ENCODE data around the gene KAZN. TPM values are rescaled to one million over a fixed set of nuclear protein-coding genes. Genes with fewer than 3 reads are reported as not detected.

The KAZN gene
- polyA plus RNA-seq, 1 of the 3 experiments (the other 2 are of a cell fraction), result 6.8 TPM

DNA sequence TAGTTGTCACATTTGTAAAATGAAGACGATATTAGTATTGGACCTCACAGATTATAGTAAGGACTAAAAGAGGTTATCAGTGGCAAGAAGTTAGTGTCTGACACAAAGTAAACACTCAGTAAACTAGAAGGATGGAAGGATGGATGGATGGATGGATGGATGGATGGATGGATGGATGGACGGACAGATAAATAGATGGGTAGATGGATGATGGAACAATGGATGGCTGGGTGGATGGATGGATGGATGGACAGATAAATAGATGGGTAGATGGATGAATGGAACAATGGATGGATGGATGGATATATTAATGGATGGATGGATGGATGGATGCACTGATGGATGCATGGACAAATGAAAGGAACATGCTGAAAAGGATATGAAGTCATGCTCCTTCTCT is 22.3 kb upstream of the KAZN start:
- H3K27me3 ChIP-seq (ENCODE audit: insufficient read depth), result no peaks in the 10 kb centered on the region
- no peaks in the 10 kb centered on the region for H4K20me1 ChIP-seq (ENCODE audit: insufficient read depth)
- no peaks in the 10 kb centered on the region for H3F3A ChIP-seq (replicated peaks; ENCODE audit: insufficient read depth)
- H3K9me2 ChIP-seq, result no peaks in the 10 kb centered on the region
- no peak for DNase-seq
- H3K4me2 ChIP-seq, result no peak overlapping the region
- no peaks in the 10 kb centered on the region for H3K79me2 ChIP-seq (ENCODE audit: insufficient read depth)
- no peak overlapping the region for H3K27ac ChIP-seq (ENCODE audit: low read depth in 2 of 2, low read length in 1 of 2)
- no peaks in the 10 kb centered on the region for H3K9me3 ChIP-seq
- H3K4me3 ChIP-seq (ENCODE audit: low read depth in 2 of 2, low read length in 1 of 2), result no peak overlapping the region
- H3K4me1 ChIP-seq (ENCODE audit: control insufficient read depth in 1 of 2, insufficient read depth in 2 of 2, low read depth in 1 of 2, low read length in 1 of 2), result no peaks in the 10 kb centered on the region
- ChIA-PET CTCF (no interaction called here), POLR2A (no interaction called here)
- H2AFZ ChIP-seq (ENCODE audit: low read depth), result no peak overlapping the region
- H3K36me3 ChIP-seq (replicated peaks in 1 of 2; ENCODE audit: control insufficient read depth in 1 of 2, insufficient read depth in 2 of 2, low read length in 1 of 2), result no peaks in the 10 kb centered on the region
- H3K9ac ChIP-seq, result no peak overlapping the region
- 34% methylated on average over 2 of the region's 2 CpGs for WGBS (ENCODE audit: low lambda C conversion rate)
- TF ChIP-seq NRF1 (IDR thresholded peaks at IDR 0.05; ENCODE audit: low read depth, low read length), result no peak
- no peak for TF ChIP-seq TEAD4 (IDR thresholded peaks at IDR 0.05; ENCODE audit: borderline replicate concordance, insufficient read depth)
- TF ChIP-seq, protein P1, sequence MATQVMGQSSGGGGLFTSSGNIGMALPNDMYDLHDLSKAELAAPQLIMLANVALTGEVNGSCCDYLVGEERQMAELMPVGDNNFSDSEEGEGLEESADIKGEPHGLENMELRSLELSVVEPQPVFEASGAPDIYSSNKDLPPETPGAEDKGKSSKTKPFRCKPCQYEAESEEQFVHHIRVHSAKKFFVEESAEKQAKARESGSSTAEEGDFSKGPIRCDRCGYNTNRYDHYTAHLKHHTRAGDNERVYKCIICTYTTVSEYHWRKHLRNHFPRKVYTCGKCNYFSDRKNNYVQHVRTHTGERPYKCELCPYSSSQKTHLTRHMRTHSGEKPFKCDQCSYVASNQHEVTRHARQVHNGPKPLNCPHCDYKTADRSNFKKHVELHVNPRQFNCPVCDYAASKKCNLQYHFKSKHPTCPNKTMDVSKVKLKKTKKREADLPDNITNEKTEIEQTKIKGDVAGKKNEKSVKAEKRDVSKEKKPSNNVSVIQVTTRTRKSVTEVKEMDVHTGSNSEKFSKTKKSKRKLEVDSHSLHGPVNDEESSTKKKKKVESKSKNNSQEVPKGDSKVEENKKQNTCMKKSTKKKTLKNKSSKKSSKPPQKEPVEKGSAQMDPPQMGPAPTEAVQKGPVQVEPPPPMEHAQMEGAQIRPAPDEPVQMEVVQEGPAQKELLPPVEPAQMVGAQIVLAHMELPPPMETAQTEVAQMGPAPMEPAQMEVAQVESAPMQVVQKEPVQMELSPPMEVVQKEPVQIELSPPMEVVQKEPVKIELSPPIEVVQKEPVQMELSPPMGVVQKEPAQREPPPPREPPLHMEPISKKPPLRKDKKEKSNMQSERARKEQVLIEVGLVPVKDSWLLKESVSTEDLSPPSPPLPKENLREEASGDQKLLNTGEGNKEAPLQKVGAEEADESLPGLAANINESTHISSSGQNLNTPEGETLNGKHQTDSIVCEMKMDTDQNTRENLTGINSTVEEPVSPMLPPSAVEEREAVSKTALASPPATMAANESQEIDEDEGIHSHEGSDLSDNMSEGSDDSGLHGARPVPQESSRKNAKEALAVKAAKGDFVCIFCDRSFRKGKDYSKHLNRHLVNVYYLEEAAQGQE (IDR thresholded peaks at IDR 0.05; ENCODE audit: low read depth, low read length), result no peak
- TF ChIP-seq RFX5 (IDR thresholded peaks at IDR 0.05; ENCODE audit: low read length), result no peak
- TF ChIP-seq, protein P2, sequence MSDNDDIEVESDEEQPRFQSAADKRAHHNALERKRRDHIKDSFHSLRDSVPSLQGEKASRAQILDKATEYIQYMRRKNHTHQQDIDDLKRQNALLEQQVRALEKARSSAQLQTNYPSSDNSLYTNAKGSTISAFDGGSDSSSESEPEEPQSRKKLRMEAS (IDR thresholded peaks at IDR 0.05; ENCODE audit: low read depth), result no peak
- no peak for TF ChIP-seq RXRA (IDR thresholded peaks at IDR 0.05; ENCODE audit: borderline replicate concordance, low read depth)
- TF ChIP-seq TCF12 (IDR thresholded peaks at IDR 0.05), result no peak
- TF ChIP-seq, protein P3, sequence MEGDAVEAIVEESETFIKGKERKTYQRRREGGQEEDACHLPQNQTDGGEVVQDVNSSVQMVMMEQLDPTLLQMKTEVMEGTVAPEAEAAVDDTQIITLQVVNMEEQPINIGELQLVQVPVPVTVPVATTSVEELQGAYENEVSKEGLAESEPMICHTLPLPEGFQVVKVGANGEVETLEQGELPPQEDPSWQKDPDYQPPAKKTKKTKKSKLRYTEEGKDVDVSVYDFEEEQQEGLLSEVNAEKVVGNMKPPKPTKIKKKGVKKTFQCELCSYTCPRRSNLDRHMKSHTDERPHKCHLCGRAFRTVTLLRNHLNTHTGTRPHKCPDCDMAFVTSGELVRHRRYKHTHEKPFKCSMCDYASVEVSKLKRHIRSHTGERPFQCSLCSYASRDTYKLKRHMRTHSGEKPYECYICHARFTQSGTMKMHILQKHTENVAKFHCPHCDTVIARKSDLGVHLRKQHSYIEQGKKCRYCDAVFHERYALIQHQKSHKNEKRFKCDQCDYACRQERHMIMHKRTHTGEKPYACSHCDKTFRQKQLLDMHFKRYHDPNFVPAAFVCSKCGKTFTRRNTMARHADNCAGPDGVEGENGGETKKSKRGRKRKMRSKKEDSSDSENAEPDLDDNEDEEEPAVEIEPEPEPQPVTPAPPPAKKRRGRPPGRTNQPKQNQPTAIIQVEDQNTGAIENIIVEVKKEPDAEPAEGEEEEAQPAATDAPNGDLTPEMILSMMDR (IDR thresholded peaks at IDR 0.05), result no peak
- TF ChIP-seq, protein P4, sequence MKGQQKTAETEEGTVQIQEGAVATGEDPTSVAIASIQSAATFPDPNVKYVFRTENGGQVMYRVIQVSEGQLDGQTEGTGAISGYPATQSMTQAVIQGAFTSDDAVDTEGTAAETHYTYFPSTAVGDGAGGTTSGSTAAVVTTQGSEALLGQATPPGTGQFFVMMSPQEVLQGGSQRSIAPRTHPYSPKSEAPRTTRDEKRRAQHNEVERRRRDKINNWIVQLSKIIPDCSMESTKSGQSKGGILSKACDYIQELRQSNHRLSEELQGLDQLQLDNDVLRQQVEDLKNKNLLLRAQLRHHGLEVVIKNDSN (IDR thresholded peaks at IDR 0.05; ENCODE audit: borderline replicate concordance, low read depth), result no peak
- no peak for TF ChIP-seq GABPA (IDR thresholded peaks at IDR 0.05; ENCODE audit: low read depth)
- no peak for TF ChIP-seq JUND (IDR thresholded peaks at IDR 0.05)
- no peak for TF ChIP-seq ELF1 (IDR thresholded peaks at IDR 0.05)
- no peak for TF ChIP-seq EZH2phosphoT487 (IDR thresholded peaks at IDR 0.05; ENCODE audit: borderline replicate concordance, low read depth)
- TF ChIP-seq GATA2 (CRISPR knock-in tag; IDR thresholded peaks at IDR 0.05), result no peak
- TF ChIP-seq POLR2AphosphoS5 (IDR thresholded peaks at IDR 0.05; ENCODE audit: low read depth, low read length), result no peak
